D721Med (cell line): ENCODE results near the gene PRDM2.

Experiments
- DNase-seq: peaks from one replicate; pipeline ENCODE4 v3.0.0; 2011; ENCODE audit warnings: low spot score; ENCODE audit not compliant: insufficient read length
- FAIRE-seq: peaks from 2 replicates; lab custom pipeline; 2011; peaks lifted over from hg19 to GRCh38; lab: Jason Lieb, UNC
- CTCF ChIP-seq: IDR thresholded peaks from 2 replicates; pipeline ENCODE4 v1.5.1; 2012; ENCODE audit warnings: mild to moderate bottlenecking, control low read depth; ENCODE audit not compliant: insufficient read depth; ENCODE audit errors: missing control alignments

Gene PRDM2

DNA sequence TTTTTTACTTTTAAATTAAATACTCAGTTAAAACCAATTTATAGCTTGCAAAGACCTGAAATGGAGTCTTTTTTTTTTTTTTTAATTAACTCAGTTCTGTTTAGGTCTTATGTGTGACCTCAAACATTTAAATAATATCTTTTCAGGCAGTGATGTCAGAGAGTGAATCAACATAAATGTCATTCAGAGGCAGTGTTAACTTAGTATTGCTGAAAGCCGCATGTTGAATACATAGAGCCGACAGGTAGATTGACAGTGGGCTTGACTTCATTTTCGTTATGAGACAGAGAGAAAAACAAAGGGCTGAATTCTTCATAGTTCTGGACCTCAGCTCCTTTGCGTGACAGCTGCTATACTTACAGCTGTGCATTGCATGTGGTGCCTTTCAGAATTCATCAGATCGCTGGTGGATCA is 51.5 kb downstream of the PRDM2 start:
- FAIRE-seq (no peak), DNase-seq (no peak)
- TF ChIP-seq CTCF: no peak

GRCh38 chr1:13751985-13752384 is 52.0 kb downstream of the PRDM2 start:
- no peak for DNase-seq
- no peak for FAIRE-seq
- TF ChIP-seq CTCF: no peak

GRCh38 chr1:13752852-13753251 is 52.9 kb downstream of the PRDM2 start:
- FAIRE-seq (no peak), DNase-seq (no peak)
- no peak for TF ChIP-seq CTCF

DNA sequence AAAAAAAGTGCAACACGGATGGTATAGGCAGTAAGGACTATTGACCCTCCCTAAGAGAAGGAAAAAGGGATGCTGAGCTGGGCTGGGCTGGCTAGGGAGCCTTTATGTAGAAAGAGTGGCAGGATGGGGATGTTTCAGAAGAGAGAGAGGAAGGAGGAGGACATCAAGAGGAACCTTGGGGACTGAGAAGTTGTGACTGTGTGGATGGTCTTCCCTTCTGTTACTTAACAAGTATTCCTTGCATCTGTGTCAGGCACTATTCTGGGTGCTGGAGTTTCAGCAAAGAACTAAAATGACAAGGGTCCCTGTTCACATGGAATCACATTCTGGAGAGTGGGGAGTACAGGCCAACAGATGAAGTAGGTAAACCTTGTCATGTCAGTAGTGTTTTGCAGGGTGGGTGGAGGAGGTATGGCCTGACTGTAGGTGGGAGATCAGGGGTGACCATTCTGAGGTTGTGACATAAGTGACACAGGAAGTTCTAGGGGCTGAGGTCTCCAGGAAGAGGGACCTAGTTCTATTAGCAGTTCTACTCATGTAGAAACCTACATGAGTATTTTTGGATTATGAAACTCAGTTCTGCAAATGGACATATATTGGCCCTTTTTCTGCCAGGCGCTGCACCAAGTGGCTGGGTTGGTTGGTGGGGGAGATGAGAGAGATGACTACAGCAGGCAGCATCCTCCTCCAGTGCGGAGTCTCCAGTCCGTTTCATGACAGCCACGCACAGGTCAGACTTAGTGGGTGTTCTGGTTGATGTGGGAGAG is 53.8 kb downstream of the PRDM2 start:
- TF ChIP-seq CTCF: no peak
- FAIRE-seq (no peak), DNase-seq (no peak)

- DNase-seq (no peak), FAIRE-seq (no peak)
- no peak for TF ChIP-seq CTCF
Measured at GRCh38 chr1:13754510-13755103, 54.6 kb downstream of the PRDM2 start.

DNA sequence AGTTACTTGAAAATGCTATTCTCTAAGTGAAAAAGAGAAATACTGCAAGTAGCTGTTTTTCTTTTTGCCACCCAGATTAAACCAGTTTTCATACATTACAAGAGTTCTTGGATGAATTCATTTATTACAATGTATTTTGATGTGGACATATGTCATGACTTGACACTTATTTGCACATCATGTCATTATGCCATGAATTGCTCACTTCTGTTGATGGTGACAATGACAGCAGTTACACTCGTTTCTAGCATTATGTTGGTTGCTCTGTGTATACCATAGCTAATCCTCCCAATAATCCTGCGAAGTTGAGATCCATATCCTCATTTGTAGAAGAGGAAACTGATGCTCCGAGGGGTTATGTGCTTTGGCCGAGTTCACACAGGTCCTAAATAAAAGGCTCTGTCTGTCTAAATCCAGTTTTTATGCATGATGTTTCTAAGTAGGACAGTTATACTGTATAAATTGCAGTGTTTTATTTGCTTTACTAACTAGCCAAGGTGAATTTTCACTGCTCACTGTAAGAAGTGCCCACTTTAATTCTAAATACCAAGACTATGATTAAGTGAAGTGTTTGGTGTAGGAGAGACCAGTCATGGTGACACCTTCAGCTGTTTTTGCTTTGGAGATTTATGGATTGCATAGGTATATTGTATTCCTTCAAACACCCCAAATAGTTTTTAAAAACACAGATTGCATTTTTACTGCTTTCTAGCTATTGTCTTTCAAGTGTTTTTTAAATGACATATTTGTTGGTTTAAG is 56.7 kb downstream of the PRDM2 start:
- FAIRE-seq (no peak), DNase-seq (no peak)
- TF ChIP-seq CTCF: no peak
